ENCODE data around the gene LYPD6B.

Gene LYPD6B

GRCh38 chr2:149021271-149021719 is 17.2 kb upstream of the LYPD6B start:
- TF ChIP-seq NFIC (IDR thresholded peaks at IDR 0.05) (no peak), EGR1 (IDR thresholded peaks at IDR 0.05) (no peak), TCF12 (IDR thresholded peaks at IDR 0.05; ENCODE audit: low read depth) (no peak), ZBTB7A (IDR thresholded peaks at IDR 0.05; ENCODE audit: low read depth) (no peak), USF1 (IDR thresholded peaks at IDR 0.05) (no peak), CEBPB (IDR thresholded peaks at IDR 0.05) (no peak), TEAD4 (IDR thresholded peaks at IDR 0.05) (no peak), RAD21 (IDR thresholded peaks at IDR 0.05; ENCODE audit: low read depth) (no peak), EP300 (IDR thresholded peaks at IDR 0.05; ENCODE audit: borderline replicate concordance) (no peak), REST (IDR thresholded peaks at IDR 0.05; ENCODE audit: low read depth) (no peak), FOXM1 (IDR thresholded peaks at IDR 0.05; ENCODE audit: borderline replicate concordance, low read depth) (no peak), CREB1 (IDR thresholded peaks at IDR 0.05; ENCODE audit: low read depth) (no peak), YY1 (IDR thresholded peaks at IDR 0.05; ENCODE audit: low read depth) (no peak), MAX (IDR thresholded peaks at IDR 0.05) (no peak), TAF1 (IDR thresholded peaks at IDR 0.05; ENCODE audit: low read depth) (no peak)

GRCh38 chr2:149021761-149022160 is 16.7 kb upstream of the LYPD6B start:
- TF ChIP-seq CREB1 (IDR thresholded peaks at IDR 0.05; ENCODE audit: low read depth) (no peak), TAF1 (IDR thresholded peaks at IDR 0.05; ENCODE audit: low read depth) (no peak), ZBTB7A (IDR thresholded peaks at IDR 0.05; ENCODE audit: low read depth) (no peak), EGR1 (IDR thresholded peaks at IDR 0.05) (no peak), RAD21 (IDR thresholded peaks at IDR 0.05; ENCODE audit: low read depth) (no peak), MAX (IDR thresholded peaks at IDR 0.05) (no peak), REST (IDR thresholded peaks at IDR 0.05; ENCODE audit: low read depth) (no peak), EP300 (IDR thresholded peaks at IDR 0.05; ENCODE audit: borderline replicate concordance) (no peak), TCF12 (IDR thresholded peaks at IDR 0.05; ENCODE audit: low read depth) (no peak), NFIC (IDR thresholded peaks at IDR 0.05) (no peak), USF1 (IDR thresholded peaks at IDR 0.05) (no peak), FOXM1 (IDR thresholded peaks at IDR 0.05; ENCODE audit: borderline replicate concordance, low read depth) (no peak), CEBPB (IDR thresholded peaks at IDR 0.05) (no peak), YY1 (IDR thresholded peaks at IDR 0.05; ENCODE audit: low read depth) (no peak)

- no peak for TF ChIP-seq TAF1 (IDR thresholded peaks at IDR 0.05; ENCODE audit: low read depth)
- TF ChIP-seq TCF12 (IDR thresholded peaks at IDR 0.05; ENCODE audit: low read depth): no peak
- no peak for TF ChIP-seq REST (IDR thresholded peaks at IDR 0.05; ENCODE audit: low read depth)
- TF ChIP-seq TEAD4 (IDR thresholded peaks at IDR 0.05): no peak
- no peak for TF ChIP-seq CEBPB (IDR thresholded peaks at IDR 0.05)
- TF ChIP-seq RAD21 (IDR thresholded peaks at IDR 0.05; ENCODE audit: low read depth): no peak
- no peak for TF ChIP-seq USF1 (IDR thresholded peaks at IDR 0.05)
- TF ChIP-seq MAX (IDR thresholded peaks at IDR 0.05): no peak
- TF ChIP-seq FOXM1 (IDR thresholded peaks at IDR 0.05; ENCODE audit: borderline replicate concordance, low read depth): no peak
- TF ChIP-seq ZBTB7A (IDR thresholded peaks at IDR 0.05; ENCODE audit: low read depth): no peak
- no peak for TF ChIP-seq EGR1 (IDR thresholded peaks at IDR 0.05)
- TF ChIP-seq YY1 (IDR thresholded peaks at IDR 0.05; ENCODE audit: low read depth): no peak
- no peak for TF ChIP-seq NFIC (IDR thresholded peaks at IDR 0.05)
- no peak for TF ChIP-seq CREB1 (IDR thresholded peaks at IDR 0.05; ENCODE audit: low read depth)
- TF ChIP-seq EP300 (IDR thresholded peaks at IDR 0.05; ENCODE audit: borderline replicate concordance): no peak
Observed at GRCh38 chr2:149023091-149023490, 15.4 kb upstream of the LYPD6B start.

Measured in Ishikawa (cell line).